ENCODE results near the gene INTS11.

DNA sequence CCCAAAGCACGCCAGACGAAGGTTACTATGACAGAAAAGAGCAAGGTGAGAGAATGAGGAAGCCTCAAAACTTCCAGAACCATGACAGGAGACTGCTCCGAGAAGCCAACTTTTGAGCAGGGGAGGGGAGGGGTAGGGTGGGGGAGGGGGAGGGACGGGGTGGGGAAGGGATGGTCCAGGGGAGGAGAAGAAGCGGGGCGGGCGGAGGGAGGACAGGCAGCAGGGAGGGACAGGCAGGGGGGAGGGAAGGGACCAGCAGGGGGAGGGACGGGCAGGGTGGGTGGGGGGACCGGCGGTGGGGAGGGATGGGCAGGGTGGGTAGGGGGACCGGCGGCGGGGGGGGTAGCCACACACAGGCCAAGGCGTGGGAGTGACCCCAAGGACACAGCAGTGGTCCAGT lies 2.0 kb downstream of the INTS11 start:
- TF ChIP-seq, protein P1, sequence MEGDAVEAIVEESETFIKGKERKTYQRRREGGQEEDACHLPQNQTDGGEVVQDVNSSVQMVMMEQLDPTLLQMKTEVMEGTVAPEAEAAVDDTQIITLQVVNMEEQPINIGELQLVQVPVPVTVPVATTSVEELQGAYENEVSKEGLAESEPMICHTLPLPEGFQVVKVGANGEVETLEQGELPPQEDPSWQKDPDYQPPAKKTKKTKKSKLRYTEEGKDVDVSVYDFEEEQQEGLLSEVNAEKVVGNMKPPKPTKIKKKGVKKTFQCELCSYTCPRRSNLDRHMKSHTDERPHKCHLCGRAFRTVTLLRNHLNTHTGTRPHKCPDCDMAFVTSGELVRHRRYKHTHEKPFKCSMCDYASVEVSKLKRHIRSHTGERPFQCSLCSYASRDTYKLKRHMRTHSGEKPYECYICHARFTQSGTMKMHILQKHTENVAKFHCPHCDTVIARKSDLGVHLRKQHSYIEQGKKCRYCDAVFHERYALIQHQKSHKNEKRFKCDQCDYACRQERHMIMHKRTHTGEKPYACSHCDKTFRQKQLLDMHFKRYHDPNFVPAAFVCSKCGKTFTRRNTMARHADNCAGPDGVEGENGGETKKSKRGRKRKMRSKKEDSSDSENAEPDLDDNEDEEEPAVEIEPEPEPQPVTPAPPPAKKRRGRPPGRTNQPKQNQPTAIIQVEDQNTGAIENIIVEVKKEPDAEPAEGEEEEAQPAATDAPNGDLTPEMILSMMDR (IDR thresholded peaks at IDR 0.05) = no peak
- TF ChIP-seq POLR2A (IDR thresholded peaks at IDR 0.05) = no peak

Measured in right lobe of liver (tissue), 4 donors.